ENCODE results near the gene PRSS2. TPM values are rescaled to one million over a fixed set of nuclear protein-coding genes. Genes with fewer than 3 reads are reported as not detected.

PRSS2 gene
- polyA plus RNA-seq, 1 of the 3 experiments (the other 2 are of a cell fraction): not detected

- Histone ChIP-seq H3K4me3 (ENCODE audit: low read depth in 2 of 2, low read length in 1 of 2) (no peak overlapping the region), H3K79me2 (ENCODE audit: insufficient read depth) (no peaks in the 10 kb centered on the region), H3K4me2 (no peak overlapping the region), H4K20me1 (ENCODE audit: insufficient read depth) (no peaks in the 10 kb centered on the region), H3K9me3 (no peaks in the 10 kb centered on the region), H3K27me3 (ENCODE audit: insufficient read depth) (peaks cover 41% of the 10 kb centered on the region), H3K9me2 (no peaks in the 10 kb centered on the region), H3K36me3 (replicated peaks in 1 of 2; ENCODE audit: control insufficient read depth in 1 of 2, insufficient read depth in 2 of 2, low read length in 1 of 2) (no peaks in the 10 kb centered on the region), H3F3A (replicated peaks; ENCODE audit: insufficient read depth) (no peaks in the 10 kb centered on the region), H2AFZ (ENCODE audit: low read depth) (no peak overlapping the region), H3K4me1 (ENCODE audit: control insufficient read depth in 1 of 2, insufficient read depth in 2 of 2, low read depth in 1 of 2, low read length in 1 of 2) (no peaks in the 10 kb centered on the region), H3K27ac (ENCODE audit: low read depth in 2 of 2, low read length in 1 of 2) (no peak overlapping the region), H3K9ac (no peak overlapping the region)
- POLR2A ChIA-PET: no interaction called here
- TF ChIP-seq CHD2 (IDR thresholded peaks at IDR 0.05; ENCODE audit: low read length, partially characterized antibody) (no peak), ZBTB33 (IDR thresholded peaks at IDR 0.05; ENCODE audit: borderline replicate concordance, low read depth) (no peak), TCF12 (IDR thresholded peaks at IDR 0.05) (no peak), USF2 (IDR thresholded peaks at IDR 0.05; ENCODE audit: borderline replicate concordance, low read depth, low read length) (no peak), POLR2AphosphoS5 (IDR thresholded peaks at IDR 0.05; ENCODE audit: low read depth, low read length) (no peak), MAX (IDR thresholded peaks at IDR 0.05; ENCODE audit: low read depth) (no peak), RAD21 (IDR thresholded peaks at IDR 0.05; ENCODE audit: low read length) (no peak), GABPA (IDR thresholded peaks at IDR 0.05; ENCODE audit: low read depth) (no peak), IRF3 (IDR thresholded peaks at IDR 0.05; ENCODE audit: low read depth, low read length) (no peak), CTCF (IDR thresholded peaks at IDR 0.05) (no peak), REST (IDR thresholded peaks at IDR 0.05; ENCODE audit: low read depth, low read length) (no peak), EP300 (IDR thresholded peaks at IDR 0.05; ENCODE audit: borderline replicate concordance in 1 of 2, low read depth in 1 of 2, low read length in 1 of 2) (no peak), RFX5 (IDR thresholded peaks at IDR 0.05; ENCODE audit: low read length) (no peak)
- WGBS (ENCODE audit: low lambda C conversion rate): 25% methylated on average over 1 of the region's 1 CpG
- DNase-seq: no peak
- CTCF ChIA-PET: interaction anchor here (0.8 to 19.8 kb wide), 11 partner anchors 14 to 331 kb away, joined by 3 to 488 read pairs (median 5); no protein-coding TSS in a partner anchor
These were observed 19.8 kb downstream of the PRSS2 start for GRCh38 chr7:142790555-142790954.
